NCI-H524 treated with DMSO at 0.1 percent for 48 hours (cell line): ENCODE measurements around the gene FAM83F.

ENCODE experiments used
- DNase-seq: peaks from one replicate; lab custom pipeline; 2025; lab: John Stamatoyannopoulos, UW

The FAM83F gene

GRCh38 chr22:39994041-39994565 is 651 bp upstream of the FAM83F start:
- DNase-seq: no peak

GRCh38 chr22:39995393-39996252 is 869 bp downstream of the FAM83F start:
- no peak for DNase-seq

- no peak for DNase-seq
Measured at GRCh38 chr22:39996732-39997131, 2.0 kb downstream of the FAM83F start.

GRCh38 chr22:39997421-39997820 is 2.7 kb downstream of the FAM83F start:
- DNase-seq: no peak

- peak; percentile 70 for DNase-seq
Measured at GRCh38 chr22:39997939-39998726, 3.4 kb downstream of the FAM83F start.

GRCh38 chr22:39999144-39999757 is 4.5 kb downstream of the FAM83F start:
- no peak for DNase-seq

- DNase-seq: no peak
Measured at GRCh38 chr22:40000171-40000570, 5.4 kb downstream of the FAM83F start.

GRCh38 chr22:40001106-40001505 is 6.4 kb downstream of the FAM83F start:
- no peak for DNase-seq

- DNase-seq: no peak
Measured at GRCh38 chr22:40001800-40002577, 7.2 kb downstream of the FAM83F start.

- no peak for DNase-seq
Measured at GRCh38 chr22:40002935-40003715, 8.4 kb downstream of the FAM83F start.

GRCh38 chr22:40004836-40005235 is 10.1 kb downstream of the FAM83F start:
- no peak for DNase-seq

- DNase-seq: no peak
Measured at GRCh38 chr22:40006641-40007040, 11.9 kb downstream of the FAM83F start.

- DNase-seq: no peak
Measured at GRCh38 chr22:40007853-40008710, 13.3 kb downstream of the FAM83F start.

- DNase-seq: no peak
Measured at GRCh38 chr22:40008726-40009291, 14.1 kb downstream of the FAM83F start.

GRCh38 chr22:40009292-40009774 is 14.6 kb downstream of the FAM83F start:
- DNase-seq: no peak

- DNase-seq: no peak
Measured at GRCh38 chr22:40009951-40010671, 15.4 kb downstream of the FAM83F start.

- no peak for DNase-seq
Measured at GRCh38 chr22:40010746-40011145, 16.0 kb downstream of the FAM83F start.

GRCh38 chr22:40014667-40015248 is 20.0 kb downstream of the FAM83F start:
- no peak for DNase-seq
